ENCODE measurements around the gene ETS1.
A peak's percentile ranks its signal among the peaks of the same experiment; 100 is the strongest.

Gene ETS1

DNA sequence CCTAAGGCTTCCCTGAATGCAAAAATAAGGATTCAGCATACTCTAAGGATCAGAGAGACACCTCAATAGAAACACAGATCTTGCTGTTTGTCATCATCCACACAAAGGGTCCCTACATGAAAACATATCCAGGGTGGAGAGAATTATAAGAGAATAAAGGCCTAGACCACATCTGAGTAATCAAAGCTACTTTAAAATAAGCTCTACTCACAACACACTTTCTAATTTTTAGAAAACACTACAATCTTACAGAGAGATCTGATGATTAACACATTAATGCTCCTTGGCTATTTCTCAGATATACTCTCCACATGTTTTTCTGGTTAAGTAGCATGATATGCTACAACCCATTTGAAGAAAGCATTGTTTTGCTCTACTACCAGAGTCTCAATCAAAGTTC lies 108.2 kb downstream of the ETS1 start:
- DNase-seq, result no peak

DNA sequence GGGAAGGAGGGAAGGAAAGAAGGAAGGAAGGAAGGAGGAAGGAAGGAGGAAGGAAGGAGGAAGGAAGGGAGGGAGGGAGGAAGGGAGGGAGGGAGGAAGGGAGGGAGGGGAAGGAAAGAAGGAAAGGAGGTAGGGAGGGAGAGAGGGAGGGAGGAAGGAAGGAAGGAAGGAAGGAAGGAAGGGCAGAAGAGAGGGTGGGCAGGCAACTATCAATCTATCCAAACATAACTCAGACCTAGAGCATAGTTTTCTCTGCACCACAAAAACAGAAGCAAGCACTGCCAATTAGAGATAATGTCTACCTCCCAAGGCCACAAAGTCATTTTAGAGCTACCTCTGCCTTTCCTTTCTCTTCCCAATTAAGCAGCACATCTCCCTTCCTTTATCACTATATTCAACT lies 109.1 kb downstream of the ETS1 start:
- DNase-seq, result no peak

DNA sequence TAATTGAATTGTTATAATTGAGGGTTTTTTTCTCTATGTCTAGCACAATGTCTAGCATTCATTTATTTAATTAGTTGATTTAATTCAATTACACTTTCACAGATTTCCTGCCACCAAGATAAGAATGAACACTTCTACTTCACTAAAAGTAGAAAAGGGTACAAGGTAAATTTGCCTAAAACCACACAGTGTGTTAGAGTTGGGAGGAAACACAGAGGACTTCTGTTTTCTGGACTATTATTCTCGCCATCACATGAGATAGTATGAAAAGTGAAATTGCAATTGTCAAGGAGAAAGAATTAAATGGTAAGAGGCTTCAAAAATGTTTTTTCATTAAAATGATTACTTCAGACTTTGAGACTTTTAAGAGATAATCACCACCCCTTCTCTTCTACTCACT lies 109.5 kb downstream of the ETS1 start:
- no peak for DNase-seq

DNA sequence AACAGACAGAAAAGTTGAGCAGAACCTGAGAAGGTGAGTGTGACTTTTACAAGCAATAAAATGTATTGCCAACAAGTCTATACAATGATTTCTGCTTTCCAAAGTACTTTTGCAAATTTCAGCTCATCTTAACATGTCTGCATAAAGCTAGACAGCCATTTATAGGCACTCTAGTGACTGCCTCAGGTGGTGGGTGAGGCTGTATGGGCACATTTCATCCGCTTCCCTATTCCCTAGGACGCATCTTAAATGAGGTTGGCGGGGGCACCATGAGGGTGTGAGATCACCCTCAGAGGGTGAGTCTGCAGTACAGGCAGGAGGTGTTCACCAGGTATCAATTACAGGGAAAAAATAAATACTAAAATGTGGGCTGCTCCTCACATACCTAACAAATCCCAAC lies 110.1 kb downstream of the ETS1 start:
- peak; percentile 27 for DNase-seq

DNA sequence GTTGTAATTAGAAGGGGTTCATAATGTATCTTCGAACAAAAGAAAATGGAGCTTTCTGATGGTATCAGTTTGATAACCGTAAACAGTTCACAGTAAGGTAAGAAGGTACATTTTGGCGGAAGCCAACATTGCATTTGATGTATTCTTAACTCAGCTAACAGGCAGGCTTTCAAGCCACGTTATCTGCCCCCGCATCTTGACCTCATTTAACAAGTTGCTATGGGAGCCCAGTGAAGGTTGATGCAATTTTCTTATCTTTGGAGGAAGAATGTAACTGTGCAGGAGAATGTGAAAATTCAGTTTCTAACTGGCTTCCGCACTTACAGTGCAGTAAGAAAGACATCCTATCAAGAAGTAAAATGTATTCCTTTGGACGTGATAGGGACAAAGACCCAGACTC lies 110.6 kb downstream of the ETS1 start:
- DNase-seq, result peak; percentile 82

DNA sequence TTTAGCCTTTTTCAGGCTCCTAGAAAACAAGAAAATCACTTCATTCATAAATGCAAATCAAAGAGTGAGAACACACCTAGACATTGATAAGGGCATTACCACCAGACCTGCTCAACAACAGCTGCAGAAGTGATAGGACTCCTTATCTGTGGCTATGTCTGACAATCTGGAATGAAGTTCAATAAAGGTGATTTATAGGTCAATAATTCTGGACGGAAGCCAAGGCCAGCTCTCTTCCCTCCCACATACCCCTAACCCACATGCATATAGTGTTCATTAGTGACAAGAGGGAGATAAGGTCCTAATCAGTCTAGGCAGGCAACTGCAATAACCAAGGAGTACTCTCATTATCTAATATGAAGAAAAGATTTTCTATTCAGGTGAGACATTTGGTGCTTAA lies 111.3 kb downstream of the ETS1 start:
- DNase-seq, result peak; percentile 2

DNA sequence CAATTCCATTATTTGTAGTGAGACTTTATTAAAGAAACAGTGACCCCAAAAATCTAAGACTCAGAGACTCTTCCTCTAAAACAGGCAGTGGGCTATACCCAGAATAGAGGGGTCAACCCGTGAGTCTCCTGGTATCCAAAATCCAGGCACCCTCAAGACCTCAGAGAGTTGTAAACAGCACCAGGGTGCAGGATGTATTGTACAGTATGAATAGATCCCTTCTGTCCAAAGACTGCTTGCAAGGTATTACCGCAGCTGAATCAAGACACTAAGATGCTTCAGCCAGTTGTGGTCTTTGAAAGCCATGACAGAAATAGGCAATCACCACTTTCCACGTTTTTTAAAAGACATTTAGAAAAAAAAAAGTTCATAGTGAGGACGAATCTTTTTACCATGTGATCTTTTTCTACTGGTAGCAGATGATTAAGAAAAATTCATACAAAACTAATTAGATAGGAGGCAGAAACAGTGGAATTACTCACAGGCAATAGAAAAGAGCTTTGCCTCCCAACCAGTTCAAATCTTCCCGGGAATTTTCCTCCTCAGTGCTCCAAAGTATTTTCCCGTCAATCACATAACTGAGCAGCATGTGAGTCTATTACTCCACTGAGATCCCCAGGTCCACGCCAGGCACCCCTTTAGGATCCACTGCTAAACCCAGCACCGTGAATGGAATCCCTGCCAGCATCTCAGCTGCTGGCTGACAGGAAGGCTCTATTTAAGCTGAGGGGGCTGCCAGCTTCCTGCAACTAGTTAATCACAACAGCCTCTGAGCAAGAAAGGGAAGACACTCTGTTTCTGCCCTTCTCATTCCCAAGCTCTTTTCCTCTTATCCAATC lies 113.1 kb downstream of the ETS1 start:
- DNase-seq, result no peak

DNA sequence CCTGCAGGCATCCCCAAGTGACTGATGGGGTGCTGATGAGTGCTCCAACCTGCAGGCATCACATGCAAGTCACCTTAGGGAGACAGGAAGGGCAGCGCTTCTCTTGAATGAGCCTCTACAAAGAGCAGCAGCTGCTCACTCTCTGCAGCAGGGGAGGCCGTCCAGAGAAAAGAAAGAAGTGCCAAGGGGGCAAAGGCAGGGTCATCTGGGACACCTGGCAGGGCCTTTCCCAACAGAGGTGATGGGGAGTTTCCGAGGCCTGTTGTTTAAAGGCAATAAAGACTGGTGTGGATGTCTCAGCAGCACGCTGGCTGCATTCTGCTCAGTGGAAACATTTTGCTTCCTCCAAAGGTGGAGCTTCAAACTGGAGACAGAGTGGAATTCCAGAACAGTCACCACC lies 113.7 kb downstream of the ETS1 start:
- peak; percentile 54 for DNase-seq

DNA sequence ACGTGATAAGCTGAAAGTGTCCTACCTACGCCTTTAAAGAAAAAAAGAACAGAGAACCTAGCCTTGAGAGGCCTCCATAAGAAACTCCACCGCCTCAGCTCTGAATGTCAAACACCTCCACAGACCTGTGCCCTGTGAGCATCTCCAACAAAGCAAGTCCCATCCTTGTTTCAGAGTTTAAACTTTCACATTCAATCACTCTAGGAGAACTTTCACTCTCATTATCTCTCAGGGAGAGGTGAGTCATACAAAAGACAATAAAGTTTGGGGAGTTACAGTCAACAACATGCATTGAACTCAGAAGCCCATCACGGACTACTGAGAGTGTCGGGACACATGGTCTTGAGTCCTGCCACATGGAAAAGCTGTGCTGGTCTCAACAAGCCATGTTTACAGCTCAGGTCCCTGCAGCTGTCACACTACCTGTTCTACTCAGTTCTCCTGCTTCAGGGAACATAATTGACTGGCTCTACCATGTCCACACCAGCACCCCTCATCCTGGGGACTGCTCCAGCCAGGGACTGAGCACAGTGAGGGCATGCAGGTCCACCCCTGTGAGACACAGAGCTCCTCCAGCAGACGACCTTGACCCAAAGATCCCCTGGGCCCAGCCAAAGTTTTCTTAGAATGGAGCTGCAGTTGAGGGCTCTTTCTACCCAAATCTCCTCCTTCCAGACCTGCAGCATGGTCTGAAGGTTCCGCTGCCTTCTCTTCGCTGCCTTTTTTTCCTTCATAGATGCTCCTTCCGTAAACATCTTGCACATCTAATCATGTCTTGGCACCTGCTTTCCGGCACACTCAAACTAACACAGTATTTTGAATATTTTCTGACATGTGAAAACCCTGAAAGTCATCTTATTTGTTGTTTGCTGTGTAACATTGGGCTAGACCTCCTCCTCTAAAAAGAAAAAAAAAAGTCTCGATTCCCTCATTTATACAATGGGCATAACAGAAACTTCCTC lies 114.9 kb downstream of the ETS1 start:
- DNase-seq, result peak; percentile 57

DNA sequence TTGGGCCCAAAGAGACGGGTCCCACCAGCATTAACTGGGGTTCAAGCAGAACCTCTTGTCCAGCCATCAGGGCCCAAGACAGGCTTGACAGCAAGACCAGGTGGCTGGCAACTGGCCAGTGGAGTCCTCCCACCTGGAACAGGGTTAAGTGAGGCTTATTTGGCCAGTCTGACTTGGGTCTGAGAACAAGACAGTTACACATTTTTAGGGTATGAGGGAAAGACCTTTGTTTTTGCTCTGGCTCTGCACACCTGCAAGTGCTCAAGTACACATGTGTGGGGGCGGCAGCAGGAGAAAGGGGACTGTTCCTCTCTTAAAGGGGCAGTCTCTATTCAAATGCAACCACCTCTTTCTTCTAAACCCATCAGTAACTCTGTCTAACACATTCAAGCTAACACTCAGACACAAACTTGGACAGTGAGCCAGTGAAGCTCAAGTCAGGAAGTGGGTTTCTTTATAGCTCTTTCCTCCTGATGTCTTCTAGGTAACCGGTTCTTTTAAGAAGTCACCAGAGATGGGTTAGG lies 116.2 kb downstream of the ETS1 start:
- DNase-seq, result peak; percentile 51

DNA sequence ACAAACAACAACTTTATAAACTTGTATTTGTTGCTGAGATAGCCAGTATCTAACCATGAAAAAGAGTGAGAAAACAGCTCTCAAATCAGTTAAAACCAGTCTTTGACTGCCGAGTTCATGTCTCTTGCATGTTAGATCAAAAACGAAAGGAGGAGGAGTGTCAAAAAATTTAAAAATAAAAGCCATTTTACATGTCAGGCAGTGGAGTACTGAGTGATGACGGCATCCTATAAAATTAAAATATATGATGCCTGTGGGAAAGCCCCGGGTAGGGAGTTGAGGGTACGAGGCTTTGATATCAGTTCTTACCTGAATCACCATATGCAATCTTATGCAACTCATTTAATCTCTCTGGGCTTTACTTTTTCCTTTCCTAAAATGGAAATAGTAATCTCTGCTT lies 117.3 kb downstream of the ETS1 start:
- DNase-seq, result no peak

DNA sequence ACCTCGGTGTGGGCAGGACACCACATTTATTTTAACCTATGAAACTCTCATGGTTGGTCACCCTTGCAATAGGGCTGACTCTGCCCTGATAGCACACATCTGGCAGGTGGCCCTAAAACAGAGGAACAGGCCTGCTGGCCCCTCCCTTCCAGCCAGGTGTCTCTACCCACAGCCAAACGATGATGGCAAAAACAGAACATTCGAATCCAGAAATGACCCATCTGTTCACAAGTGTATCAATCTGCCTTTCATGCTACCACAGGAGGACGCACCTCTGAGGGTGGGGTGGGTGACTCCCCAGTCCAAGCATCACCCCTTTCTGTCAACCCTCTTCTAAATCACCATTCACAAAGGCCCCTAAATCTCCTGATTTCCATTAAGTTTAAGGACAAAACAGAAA lies 118.1 kb downstream of the ETS1 start:
- no peak for DNase-seq

DNA sequence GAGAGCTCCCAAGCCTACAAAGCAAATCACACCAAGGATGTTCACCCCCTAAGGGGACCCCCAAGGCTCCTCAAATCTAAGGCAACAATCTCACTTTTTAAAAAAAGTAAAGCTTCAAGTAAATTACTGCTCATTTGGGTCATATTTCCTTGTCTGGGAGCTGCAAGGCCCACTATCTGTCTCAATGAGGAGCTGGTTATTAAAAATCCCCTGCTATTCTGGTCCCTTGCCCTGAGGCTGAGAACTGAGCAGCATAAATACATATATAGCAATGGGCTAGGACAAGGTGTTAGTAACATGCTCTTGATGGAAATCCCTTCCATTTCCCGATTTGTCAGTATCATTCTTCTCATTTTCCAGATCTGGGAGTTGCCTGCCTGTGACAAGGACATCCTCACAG lies 119.2 kb downstream of the ETS1 start:
- no peak for DNase-seq

DNA sequence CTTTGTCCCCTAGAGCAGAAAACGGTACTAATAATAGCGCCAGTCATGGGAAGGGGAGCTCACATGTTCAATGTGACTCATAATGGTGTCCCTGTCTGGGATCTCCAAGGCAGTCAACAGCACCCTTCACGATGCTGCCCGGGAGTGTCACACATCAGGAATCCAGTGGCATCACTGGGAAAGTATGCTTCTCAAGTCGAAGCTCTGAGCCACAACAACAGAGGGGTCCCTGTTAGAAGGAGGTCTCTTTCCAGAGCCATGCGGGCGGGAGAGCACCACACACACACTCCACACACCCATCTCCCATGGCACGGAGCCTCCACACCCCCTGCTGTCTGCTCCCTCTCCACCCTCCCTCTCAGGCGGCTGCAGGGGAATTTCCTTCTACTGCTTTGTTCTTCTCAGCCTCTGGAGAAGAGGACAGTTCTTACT lies 119.7 kb downstream of the ETS1 start:
- no peak for DNase-seq

DNA sequence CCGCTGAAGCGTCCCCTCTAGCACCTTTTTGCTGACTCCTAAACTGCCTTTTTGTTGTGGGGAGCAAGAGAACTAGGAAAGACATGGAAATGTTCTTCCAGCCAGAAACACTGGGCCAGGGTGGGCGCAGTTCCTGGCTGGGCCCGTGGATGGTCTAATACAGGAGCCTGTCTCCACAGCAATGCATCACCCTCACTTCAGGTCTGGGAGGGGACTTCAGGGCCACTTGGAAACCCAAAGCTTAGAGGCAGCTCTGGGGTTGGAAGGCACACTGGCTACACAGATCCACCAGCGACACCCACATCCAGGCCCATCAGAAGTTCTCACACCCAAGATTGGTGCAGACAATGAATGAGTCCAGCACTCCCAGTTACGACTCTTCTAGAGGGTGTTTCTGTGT lies 120.3 kb downstream of the ETS1 start:
- no peak for DNase-seq

DNA sequence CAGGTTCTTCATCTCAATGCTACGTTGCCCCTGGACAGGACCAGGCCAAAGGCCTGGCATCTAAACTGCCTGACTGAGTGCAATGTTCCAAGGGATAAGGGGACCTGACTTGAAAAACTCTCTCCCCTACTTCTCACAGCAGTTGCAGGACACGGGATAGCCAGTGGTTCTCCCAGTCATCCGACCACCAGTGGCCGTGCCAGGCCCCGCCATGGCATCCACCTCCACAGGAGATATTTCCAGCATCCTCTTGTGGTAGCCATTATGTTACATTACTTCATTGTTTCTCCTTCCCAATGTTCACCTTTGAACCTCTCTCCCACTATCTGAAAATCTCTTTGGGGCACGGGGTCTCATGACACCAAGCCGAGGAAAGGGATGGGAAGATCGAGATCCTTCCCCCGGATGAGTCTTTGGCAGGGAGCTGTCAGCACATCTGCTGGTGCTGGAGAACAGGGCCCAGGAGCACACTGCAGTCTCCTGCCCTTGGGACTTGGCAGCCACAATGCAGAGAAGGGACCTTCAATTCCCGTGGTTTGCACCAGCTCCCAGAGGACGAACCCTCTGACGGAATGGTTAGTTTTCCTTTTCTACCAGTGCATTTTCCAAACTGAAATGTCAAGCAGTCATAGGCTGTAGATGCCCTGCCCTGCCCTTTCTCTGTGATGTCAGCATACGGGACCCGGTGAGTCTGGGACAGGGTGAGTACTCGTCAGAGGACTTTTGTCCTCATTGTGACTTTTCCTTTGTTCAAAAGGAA lies 121.2 kb downstream of the ETS1 start:
- peak; percentile 56 for DNase-seq

DNA sequence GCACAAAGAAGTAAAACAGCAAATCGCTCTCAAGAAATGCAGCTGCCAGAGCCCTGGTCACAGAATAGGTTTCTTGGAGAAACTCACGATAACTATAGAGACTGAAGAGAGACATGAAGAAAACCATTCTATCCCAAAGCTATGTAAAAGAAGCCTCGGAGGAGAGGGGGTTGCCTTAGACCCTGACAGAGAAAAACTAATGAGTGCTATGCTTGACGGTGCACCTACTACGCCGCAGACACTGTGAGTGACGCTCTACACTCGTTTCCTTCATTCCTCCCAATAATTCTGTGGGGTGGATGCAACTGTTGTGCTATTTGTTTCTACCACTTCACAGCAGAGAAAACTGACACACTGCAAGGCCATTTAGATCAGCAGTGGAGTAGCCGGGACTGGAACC lies 121.8 kb downstream of the ETS1 start:
- DNase-seq, result no peak

DNA sequence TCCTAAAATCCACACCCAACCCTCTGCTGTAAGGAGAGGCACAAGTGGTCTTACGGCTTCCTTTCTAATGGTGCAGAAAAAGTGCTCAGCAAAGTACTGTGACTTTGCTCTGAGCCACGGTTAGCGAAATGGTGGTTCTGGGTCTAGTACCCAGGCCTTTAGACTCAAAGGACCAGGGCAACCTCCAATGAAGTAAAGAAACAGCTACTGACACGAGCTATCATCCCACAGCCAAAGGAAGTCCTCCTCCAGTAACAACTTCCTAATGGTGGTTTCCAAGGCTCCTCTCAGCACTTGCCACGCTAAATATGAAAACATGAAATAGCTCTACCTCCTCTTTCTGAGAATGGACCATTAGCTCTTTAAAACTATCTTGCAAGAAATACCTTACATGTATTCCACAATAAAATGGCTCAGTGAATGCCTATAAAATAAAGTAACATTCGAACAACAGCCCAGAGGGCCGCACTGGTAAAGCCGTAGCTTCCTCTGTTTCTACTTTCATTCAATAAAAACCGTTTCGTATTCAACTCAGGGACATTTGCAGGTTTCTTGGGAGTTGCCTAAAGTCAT lies 122.4 kb downstream of the ETS1 start:
- DNase-seq, result no peak

DNA sequence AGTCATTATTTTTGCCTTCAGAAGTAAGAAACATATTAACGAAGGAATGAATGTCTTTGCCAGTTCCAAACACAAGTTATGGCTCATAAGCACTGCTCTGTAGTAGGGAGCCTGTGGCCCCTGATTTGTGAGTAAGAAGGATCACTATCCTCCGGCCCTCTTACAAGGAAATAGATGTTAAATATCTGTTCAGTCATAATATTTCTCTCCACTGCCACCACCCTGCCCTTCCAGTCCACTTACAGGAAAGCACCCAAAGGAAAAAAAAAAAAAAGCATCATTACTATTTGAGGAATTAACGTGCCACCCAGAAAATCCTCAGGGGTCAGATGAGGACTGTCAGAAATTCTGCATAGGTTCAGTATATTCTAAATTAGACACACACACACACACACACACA lies 123.4 kb downstream of the ETS1 start:
- DNase-seq, result no peak

DNA sequence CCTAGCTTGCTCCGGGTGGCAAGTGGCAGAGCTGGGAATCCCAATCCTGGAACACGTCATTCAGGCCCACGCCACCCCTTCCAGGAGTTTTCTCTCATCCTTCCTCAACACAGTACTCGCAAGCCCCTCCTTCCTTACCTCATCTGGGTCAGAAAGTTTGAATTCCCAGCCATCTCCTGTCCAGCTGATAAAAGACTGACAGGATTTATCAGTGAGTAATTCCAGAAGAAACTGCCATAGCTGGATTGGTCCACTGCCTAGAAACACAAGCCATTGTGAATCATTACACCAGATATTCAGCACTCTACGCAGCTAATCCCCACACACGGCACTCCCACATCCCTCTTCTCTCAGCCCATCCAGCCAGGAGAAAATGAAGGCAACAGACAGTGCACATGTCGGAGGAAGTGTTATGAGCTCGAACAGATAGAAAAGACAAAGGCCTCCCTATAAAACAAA lies 124.0 kb downstream of the ETS1 start:
- DNase-seq, result no peak

DNA sequence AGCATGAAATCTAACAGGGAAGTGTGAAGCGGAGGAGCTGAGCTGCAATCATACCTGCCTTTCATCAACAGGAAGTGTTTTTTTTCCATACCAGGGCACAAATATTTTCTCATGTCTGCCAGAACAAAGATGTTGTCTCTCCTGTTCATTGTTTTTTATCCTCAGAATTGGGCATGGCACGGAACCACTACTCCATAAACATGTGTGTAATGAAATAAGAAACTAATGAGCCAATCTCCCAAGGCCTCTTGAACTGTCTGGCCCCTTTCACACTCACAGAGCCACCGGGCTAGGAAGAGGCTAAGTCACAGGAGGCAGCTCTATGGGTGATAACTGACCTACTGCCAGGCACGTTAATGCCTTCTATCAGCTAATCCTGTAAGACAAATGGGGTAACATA lies 124.4 kb downstream of the ETS1 start:
- DNase-seq, result peak; percentile 40

DNA sequence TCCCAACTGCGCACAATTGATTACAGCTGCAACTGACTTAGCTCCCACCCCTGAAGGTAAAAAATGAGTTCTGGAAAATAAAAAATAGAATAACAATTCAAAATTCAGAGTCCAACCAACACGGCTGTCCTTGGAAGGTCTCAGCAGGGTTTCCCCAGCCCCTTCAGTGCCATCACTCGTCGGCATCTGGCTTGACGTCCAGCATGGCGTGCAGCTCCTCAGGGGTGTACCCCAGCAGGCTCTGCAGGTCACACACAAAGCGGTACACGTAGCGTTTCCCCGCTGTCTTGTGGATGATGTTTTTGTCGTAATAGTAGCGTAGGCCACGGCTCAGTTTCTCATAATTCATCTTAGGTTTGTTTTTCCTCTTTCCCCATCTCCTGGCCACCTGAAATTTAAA lies 125.2 kb downstream of the ETS1 start:
- DNase-seq, result no peak

All from CD4-positive, alpha-beta T cell treated with Interleukin-6 for 4 hours (primary cell).